CD4-positive, alpha-beta T cell treated with Interleukin-15 for 1 hour (primary cell): ENCODE results near the gene PIPOX.

Experiments used
- DNase-seq: peaks from one replicate; pipeline ENCODE4 v3.0.0-alpha.2; 2020

Gene PIPOX

GRCh38 chr17:29103341-29103740 is 60.4 kb downstream of the PIPOX start:
- DNase-seq = no peak
